ENCODE results near the gene GFER. TPM values are rescaled to one million over a fixed set of nuclear protein-coding genes. Genes with fewer than 3 reads are reported as not detected.

The GFER gene
- total and polyA plus RNA-seq, 9 of the 15 experiments (the other 6 are each of a cell fraction or from before 2014, with no cell fraction given) = 4.3 to 53.7 (median 19.8) TPM

DNA sequence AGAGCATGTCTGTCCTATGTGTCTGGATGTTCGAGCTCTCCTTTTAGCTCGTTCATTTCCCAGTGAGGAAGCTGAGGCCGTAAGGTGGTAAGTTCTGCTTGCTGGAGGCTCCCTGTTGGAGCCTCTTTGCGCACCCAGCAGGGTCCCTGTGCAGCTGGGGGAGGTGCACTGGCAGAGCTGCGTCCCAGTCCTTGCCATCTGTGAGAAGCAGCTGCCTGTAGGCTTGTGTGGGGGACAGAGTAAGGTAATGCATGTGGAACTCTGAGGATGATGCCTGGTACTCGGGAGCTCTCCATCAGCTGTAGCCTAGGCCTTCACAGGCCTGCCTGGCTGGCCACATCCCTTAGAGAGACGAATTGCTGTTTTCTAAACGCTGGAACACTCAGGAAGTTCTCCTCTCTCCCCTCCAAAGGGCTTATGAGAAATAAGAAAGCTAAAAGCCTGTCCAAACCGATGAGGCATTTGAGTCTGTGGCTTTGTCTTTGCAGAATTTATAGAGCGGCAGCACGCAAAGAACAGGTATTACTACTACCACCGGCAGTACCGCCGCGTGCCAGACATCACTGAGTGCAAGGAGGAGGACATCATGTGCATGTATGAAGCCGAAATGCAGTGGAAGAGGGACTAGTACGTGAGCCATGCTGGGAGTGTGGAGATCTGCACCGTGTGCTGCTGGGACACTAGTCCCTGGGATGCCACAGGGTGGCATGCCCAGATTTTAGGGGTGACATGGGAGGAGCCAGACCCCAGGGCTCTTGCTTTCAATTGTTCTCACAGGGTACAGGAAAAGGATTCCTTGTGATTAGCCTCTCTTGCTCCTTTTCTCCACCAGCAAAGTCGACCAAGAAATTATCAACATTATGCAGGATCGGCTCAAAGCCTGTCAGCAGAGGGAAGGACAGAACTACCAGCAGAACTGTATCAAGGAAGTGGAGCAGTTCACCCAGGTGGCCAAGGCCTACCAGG, 23.0 kb upstream of the GFER start (continued):
- TF ChIP-seq, protein P1, sequence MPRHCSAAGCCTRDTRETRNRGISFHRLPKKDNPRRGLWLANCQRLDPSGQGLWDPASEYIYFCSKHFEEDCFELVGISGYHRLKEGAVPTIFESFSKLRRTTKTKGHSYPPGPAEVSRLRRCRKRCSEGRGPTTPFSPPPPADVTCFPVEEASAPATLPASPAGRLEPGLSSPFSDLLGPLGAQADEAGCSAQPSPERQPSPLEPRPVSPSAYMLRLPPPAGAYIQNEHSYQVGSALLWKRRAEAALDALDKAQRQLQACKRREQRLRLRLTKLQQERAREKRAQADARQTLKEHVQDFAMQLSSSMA (CRISPR knock-in tag; IDR thresholded peaks at IDR 0.05) = 0 out of 2 replicates have a peak, but pooled peaks have one; percentile 48
- TF ChIP-seq ZNF239 (CRISPR knock-in tag; IDR thresholded peaks at IDR 0.05) (no peak), SP2 (IDR thresholded peaks at IDR 0.05; ENCODE audit: extremely low read depth, low read depth, low read length, poor library complexity, severe bottlenecking) (no peak), KLF13 (tag; IDR thresholded peaks at IDR 0.05; ENCODE audit: borderline replicate concordance, low read depth) (no peak), NFYB (IDR thresholded peaks at IDR 0.05; ENCODE audit: extremely low read depth, insufficient read length) (no peak), NBN (IDR thresholded peaks at IDR 0.05; ENCODE audit: low read depth) (no peak), TARDBP (IDR thresholded peaks at IDR 0.05) (no peak), ZC3H8 (IDR thresholded peaks at IDR 0.05) (no peak), OTX1 (CRISPR knock-in tag; IDR thresholded peaks at IDR 0.05) (peak; percentile 73; the same call in 1 of the 2 replicates), RBM14 (IDR thresholded peaks at IDR 0.05; ENCODE audit: borderline replicate concordance, insufficient read depth, low read depth, low read length) (no peak), PRMT5 (CRISPR knock-in tag; IDR thresholded peaks at IDR 0.05) (no peak), ZNF121 (CRISPR knock-in tag; conservative IDR thresholded peaks at IDR 0.05) (no peak), POLR2G (IDR thresholded peaks at IDR 0.05; ENCODE audit: low read depth, low read length) (peak; percentile 68), MED1 (CRISPR knock-in tag; IDR thresholded peaks at IDR 0.05; ENCODE audit: borderline replicate concordance) (no peak), ETS2 (tag; IDR thresholded peaks at IDR 0.05; ENCODE audit: borderline replicate concordance, poor library complexity, severe bottlenecking) (no peak), NCOA2 (IDR thresholded peaks at IDR 0.05; ENCODE audit: partially characterized antibody in 2 of 2) (no peak)
- TF ChIP-seq, protein P2, sequence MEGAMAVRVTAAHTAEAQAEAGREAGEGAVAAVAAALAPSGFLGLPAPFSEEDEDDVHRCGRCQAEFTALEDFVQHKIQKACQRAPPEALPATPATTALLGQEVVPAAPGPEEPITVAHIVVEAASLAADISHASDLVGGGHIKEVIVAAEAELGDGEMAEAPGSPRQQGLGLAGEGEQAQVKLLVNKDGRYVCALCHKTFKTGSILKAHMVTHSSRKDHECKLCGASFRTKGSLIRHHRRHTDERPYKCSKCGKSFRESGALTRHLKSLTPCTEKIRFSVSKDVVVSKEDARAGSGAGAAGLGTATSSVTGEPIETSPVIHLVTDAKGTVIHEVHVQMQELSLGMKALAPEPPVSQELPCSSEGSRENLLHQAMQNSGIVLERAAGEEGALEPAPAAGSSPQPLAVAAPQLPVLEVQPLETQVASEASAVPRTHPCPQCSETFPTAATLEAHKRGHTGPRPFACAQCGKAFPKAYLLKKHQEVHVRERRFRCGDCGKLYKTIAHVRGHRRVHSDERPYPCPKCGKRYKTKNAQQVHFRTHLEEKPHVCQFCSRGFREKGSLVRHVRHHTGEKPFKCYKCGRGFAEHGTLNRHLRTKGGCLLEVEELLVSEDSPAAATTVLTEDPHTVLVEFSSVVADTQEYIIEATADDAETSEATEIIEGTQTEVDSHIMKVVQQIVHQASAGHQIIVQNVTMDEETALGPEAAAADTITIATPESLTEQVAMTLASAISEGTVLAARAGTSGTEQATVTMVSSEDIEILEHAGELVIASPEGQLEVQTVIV (CRISPR knock-in tag; IDR thresholded peaks at IDR 0.05; ENCODE audit: borderline replicate concordance) = no peak; the same call in 1 of the 2 replicates
- TF ChIP-seq, protein P3, sequence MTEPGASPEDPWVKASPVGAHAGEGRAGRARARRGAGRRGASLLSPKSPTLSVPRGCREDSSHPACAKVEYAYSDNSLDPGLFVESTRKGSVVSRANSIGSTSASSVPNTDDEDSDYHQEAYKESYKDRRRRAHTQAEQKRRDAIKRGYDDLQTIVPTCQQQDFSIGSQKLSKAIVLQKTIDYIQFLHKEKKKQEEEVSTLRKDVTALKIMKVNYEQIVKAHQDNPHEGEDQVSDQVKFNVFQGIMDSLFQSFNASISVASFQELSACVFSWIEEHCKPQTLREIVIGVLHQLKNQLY (CRISPR knock-in tag; conservative IDR thresholded peaks at IDR 0.05) = 0 out of 4 replicates have a peak, but pooled peaks of 1 of the 2 experiments have one; percentile 6
- TF ChIP-seq, protein P4, sequence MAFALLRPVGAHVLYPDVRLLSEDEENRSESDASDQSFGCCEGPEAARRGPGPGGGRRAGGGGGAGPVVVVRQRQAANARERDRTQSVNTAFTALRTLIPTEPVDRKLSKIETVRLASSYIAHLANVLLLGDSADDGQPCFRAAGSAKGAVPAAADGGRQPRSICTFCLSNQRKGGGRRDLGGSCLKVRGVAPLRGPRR (CRISPR knock-in tag; IDR thresholded peaks at IDR 0.05) = no peak
- TF ChIP-seq, protein P5, sequence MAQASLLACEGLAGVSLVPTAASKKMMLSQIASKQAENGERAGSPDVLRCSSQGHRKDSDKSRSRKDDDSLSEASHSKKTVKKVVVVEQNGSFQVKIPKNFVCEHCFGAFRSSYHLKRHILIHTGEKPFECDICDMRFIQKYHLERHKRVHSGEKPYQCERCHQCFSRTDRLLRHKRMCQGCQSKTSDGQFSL (CRISPR knock-in tag; IDR thresholded peaks at IDR 0.05) = 0 out of 2 replicates have a peak, but pooled peaks have one; percentile 12
- TF ChIP-seq, protein P5 (tag; IDR thresholded peaks at IDR 0.05) = no peak
